HAP-1 (cell line): Measurements from ENCODE around the gene CFP.
"Not testable (repeated sequence)": the region's sequence is repeated elsewhere in the genome, so short reads cannot be mapped to it uniquely, and the experiment has no call there.

ENCODE experiments used
- DNase-seq, 2 experiments: peaks; one replicate each; pipeline ENCODE4 v3.0.0-alpha.2; 2016 to 2020; ENCODE audit warnings: low spot score in 2 of 2
- H3K27me3 ChIP-seq: fragments of 250-450 bp; sonication (Bioruptor Pico); 2 replicates; pipeline ENCODE4 v1.5.1; 2020; ENCODE audit warnings: low read depth, mild to moderate bottlenecking, moderate library complexity
- H3K36me3 ChIP-seq: fragments of 250-450 bp; sonication (Bioruptor Pico); replicated peaks from 2 replicates; pipeline ENCODE4 v1.5.1; 2020; ENCODE audit warnings: mild to moderate bottlenecking
- H3K4me1 ChIP-seq: fragments of 250-450 bp; sonication (Bioruptor Pico); 2 replicates; pipeline ENCODE4 v1.5.1; 2020; ENCODE audit warnings: mild to moderate bottlenecking
- H3K4me3 ChIP-seq: fragments of 250-450 bp; sonication (Bioruptor Pico); 2 replicates; pipeline ENCODE4 v1.5.1; 2020; ENCODE audit warnings: mild to moderate bottlenecking, moderate library complexity
- H3K9me3 ChIP-seq: fragments of 250-450 bp; sonication (Bioruptor Pico); 2 replicates; pipeline ENCODE4 v1.5.1; 2020; ENCODE audit warnings: mild to moderate bottlenecking, moderate library complexity
- in situ Hi-C: fragments of 300-500 bp; cut with MboI; formaldehyde crosslinking; loops from 3 replicates; pipeline ENCODE4 v1.14.3; 2020; ENCODE audit warnings: low sequenced_read_pairs, inconsistent platforms, mixed read lengths

The CFP gene

GRCh38 chrX:47607091-47607490, 22.6 kb downstream of the CFP start:
- H3K4me3 ChIP-seq: no peak overlapping the region

GRCh38 chrX:47605024-47605423, 24.7 kb downstream of the CFP start:
- no peaks in the 10 kb centered on the region for H3K27me3 ChIP-seq
- no peak overlapping the region for H3K4me3 ChIP-seq
- no peaks in the 10 kb centered on the region for H3K36me3 ChIP-seq
- in situ Hi-C loops: no loop called here
- no peak for DNase-seq
- no peaks in the 10 kb centered on the region for H3K4me1 ChIP-seq
- no peaks in the 10 kb centered on the region for H3K9me3 ChIP-seq

More at GRCh38 chrX:47607091-47607490, 22.6 kb downstream of the CFP start:
- H3K27me3 ChIP-seq: no peaks in the 10 kb centered on the region
- no peak for DNase-seq
- in situ Hi-C loops: no loop called here
- H3K9me3 ChIP-seq: no peaks in the 10 kb centered on the region
- H3K36me3 ChIP-seq: no peaks in the 10 kb centered on the region
- H3K4me1 ChIP-seq: no peaks in the 10 kb centered on the region

- DNase-seq, H3K9me3 ChIP-seq, H3K4me1 ChIP-seq, in situ Hi-C loops, H3K36me3 ChIP-seq, H3K27me3 ChIP-seq, H3K4me3 ChIP-seq: not testable (repeated sequence)
Measured at GRCh38 chrX:47603125-47603524, 26.6 kb downstream of the CFP start.

- DNase-seq: no peak
- 0 out of 2 replicates have a peak, but pooled peaks cover 8% of the 10 kb centered on the region for H3K27me3 ChIP-seq
- H3K36me3 ChIP-seq: no peaks in the 10 kb centered on the region
- in situ Hi-C loops: no loop called here
- 0 out of 2 replicates have a peak, but pooled peaks cover 2% of the 10 kb centered on the region for H3K9me3 ChIP-seq
- H3K4me3 ChIP-seq: no peak overlapping the region
- H3K4me1 ChIP-seq: no peaks in the 10 kb centered on the region
Measured at GRCh38 chrX:47597222-47597621, 32.5 kb downstream of the CFP start.

- no peak for DNase-seq
- Histone ChIP-seq H3K27me3 (0 out of 2 replicates have a peak, but pooled peaks cover 8% of the 10 kb centered on the region), H3K4me1 (no peaks in the 10 kb centered on the region), H3K4me3 (no peak overlapping the region), H3K9me3 (0 out of 2 replicates have a peak, but pooled peaks cover 2% of the 10 kb centered on the region), H3K36me3 (no peaks in the 10 kb centered on the region)
- in situ Hi-C loops: no loop called here
Measured at GRCh38 chrX:47596256-47596655, 33.5 kb downstream of the CFP start.

GRCh38 chrX:47595716-47596251, 33.9 kb downstream of the CFP start:
- H3K36me3 ChIP-seq: no peaks in the 10 kb centered on the region
- no peak overlapping the region for H3K4me3 ChIP-seq
- no peaks in the 10 kb centered on the region for H3K4me1 ChIP-seq
- no peak for DNase-seq
- H3K27me3 ChIP-seq: 0 out of 2 replicates have a peak, but pooled peaks cover 8% of the 10 kb centered on the region
- in situ Hi-C loops: no loop called here
- H3K9me3 ChIP-seq: 0 out of 2 replicates have a peak, but pooled peaks cover 2% of the 10 kb centered on the region

DNA sequence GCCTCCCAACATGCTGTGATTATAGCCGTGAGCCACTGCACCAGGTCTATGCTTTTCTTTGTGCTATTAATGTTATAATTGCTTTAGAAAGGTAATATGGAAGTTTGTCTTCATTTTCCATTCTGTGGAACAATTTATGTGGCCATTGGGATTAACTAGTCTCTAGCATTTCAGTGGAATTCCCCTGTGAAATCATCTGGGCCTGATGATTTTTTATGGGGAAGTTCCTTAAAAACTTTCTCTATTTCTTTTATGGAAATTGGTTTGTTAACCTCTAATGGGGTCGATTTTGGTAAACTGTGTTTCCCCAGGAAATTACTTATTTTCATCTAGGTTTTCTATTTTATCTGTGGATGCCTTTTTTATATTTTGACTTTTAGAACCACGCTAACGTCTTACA, 36.2 kb downstream of the CFP start:
- H3K9me3 ChIP-seq: 0 out of 2 replicates have a peak, but pooled peaks cover 2% of the 10 kb centered on the region
- no peaks in the 10 kb centered on the region for H3K4me1 ChIP-seq
- no peaks in the 10 kb centered on the region for H3K36me3 ChIP-seq
- H3K4me3 ChIP-seq: no peak overlapping the region
- H3K27me3 ChIP-seq: 0 out of 2 replicates have a peak, but pooled peaks cover 8% of the 10 kb centered on the region
- in situ Hi-C loops: no loop called here
- no peak for DNase-seq

GRCh38 chrX:47590984-47591383, 38.7 kb downstream of the CFP start:
- Histone ChIP-seq H3K36me3 (peaks cover 4% of the 10 kb centered on the region), H3K4me3 (no peak overlapping the region), H3K9me3 (no peaks in the 10 kb centered on the region), H3K4me1 (no peaks in the 10 kb centered on the region), H3K27me3 (0 out of 2 replicates have a peak, but pooled peaks cover 2% of the 10 kb centered on the region)
- no peak for DNase-seq
- in situ Hi-C loops: no loop called here

DNA sequence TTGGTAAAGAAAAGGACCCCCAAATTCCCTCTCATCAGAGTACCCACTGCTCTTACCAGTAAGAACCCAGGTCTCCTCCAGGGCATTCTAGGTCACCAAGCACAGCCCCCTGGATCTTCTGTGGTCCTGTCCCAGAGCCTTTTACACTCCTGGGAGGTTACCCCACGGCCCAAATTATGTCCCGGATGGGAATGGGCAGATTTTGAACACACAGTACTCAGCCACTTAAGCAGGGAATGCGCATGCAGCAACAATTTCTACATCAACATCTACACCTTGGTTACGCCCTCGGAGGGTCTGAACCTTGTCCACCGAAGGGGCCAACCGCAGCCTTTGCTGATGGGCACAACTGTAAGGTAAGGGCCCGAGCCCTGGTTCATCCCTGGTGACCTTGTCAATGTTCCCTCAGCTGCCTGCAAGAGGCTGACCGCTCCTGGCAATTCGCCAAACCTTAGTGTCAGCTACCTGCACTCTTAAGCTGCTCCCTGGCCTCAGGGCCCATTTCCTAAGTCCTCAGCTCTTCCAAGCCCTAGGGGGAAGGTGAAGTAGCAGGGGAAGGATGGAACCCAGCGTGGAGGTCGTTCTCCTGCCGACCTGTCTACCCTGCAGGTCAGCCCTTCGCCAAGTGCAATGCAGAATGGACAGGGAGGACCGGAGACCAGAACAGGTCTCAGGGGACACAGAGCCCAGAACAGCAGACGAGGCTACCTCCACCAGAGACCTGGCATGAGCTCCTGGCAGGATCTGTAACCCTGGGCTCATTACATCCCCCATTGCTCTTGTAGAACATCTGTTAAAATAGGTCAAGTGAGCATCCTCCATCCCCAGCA, 41.6 kb downstream of the CFP start:
- Histone ChIP-seq H3K4me3 (no peak overlapping the region), H3K9me3 (no peaks in the 10 kb centered on the region), H3K4me1 (no peaks in the 10 kb centered on the region), H3K36me3 (peaks cover 16% of the 10 kb centered on the region), H3K27me3 (no peaks in the 10 kb centered on the region)
- no peak for DNase-seq
- in situ Hi-C loops: no loop called here

DNA sequence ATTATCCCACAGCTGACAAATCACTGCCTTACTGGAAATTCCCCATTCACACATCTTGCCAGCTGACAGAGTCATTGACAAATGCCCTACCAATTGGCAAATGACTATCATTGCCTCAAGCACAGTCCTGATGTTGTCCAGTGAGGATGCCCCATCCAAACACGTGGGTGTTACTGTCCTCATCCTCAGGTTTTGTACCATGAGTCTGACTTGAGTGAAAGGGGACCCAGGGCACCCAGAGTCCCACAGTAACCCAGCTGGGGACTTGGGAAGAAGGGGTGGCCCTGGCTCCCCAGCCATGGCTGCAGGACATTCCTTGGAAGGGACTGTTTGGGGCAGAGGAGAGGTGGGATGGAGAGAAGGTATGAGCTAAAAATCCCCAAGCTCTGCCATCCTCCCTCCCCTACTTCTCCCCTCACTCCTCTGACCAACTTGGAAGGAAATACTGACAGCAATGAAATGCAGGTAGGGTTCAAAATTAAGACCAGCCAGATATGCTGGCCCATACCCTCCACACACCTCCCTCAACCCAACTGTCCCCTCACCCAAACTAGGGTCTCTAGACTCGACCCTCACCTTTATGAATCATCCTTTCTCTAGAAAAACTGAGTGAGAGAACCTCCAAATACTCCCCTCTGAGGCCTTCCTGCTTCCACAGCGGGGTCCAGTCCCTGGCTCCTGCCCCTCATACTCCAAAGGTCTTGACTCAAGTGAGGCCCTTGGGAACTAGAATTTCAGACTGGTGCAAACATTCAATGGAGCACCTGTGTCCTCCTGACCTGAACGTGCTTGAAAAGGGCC, 42.4 kb downstream of the CFP start:
- DNase-seq: no peak
- H3K4me3 ChIP-seq: no peak overlapping the region
- in situ Hi-C loops: no loop called here
- H3K9me3 ChIP-seq: no peaks in the 10 kb centered on the region
- no peaks in the 10 kb centered on the region for H3K4me1 ChIP-seq
- no peaks in the 10 kb centered on the region for H3K27me3 ChIP-seq
- H3K36me3 ChIP-seq: peaks cover 16% of the 10 kb centered on the region

GRCh38 chrX:47586043-47586787, 43.5 kb downstream of the CFP start:
- DNase-seq: no peak
- peaks cover 16% of the 10 kb centered on the region for H3K36me3 ChIP-seq
- H3K27me3 ChIP-seq: no peaks in the 10 kb centered on the region
- in situ Hi-C loops: no loop called here
- H3K9me3 ChIP-seq: no peaks in the 10 kb centered on the region
- H3K4me1 ChIP-seq: peaks cover 3% of the 10 kb centered on the region; the same call in 1 of the 2 replicates
- no peak overlapping the region for H3K4me3 ChIP-seq

- H3K4me3 ChIP-seq: no peak overlapping the region
- H3K4me1 ChIP-seq: peaks cover 3% of the 10 kb centered on the region; the same call in 1 of the 2 replicates
- no peaks in the 10 kb centered on the region for H3K27me3 ChIP-seq
- DNase-seq: no peak
- H3K9me3 ChIP-seq: no peaks in the 10 kb centered on the region
- peaks cover 16% of the 10 kb centered on the region for H3K36me3 ChIP-seq
- in situ Hi-C loops: no loop called here
Measured at GRCh38 chrX:47585273-47585672, 44.5 kb downstream of the CFP start.

DNA sequence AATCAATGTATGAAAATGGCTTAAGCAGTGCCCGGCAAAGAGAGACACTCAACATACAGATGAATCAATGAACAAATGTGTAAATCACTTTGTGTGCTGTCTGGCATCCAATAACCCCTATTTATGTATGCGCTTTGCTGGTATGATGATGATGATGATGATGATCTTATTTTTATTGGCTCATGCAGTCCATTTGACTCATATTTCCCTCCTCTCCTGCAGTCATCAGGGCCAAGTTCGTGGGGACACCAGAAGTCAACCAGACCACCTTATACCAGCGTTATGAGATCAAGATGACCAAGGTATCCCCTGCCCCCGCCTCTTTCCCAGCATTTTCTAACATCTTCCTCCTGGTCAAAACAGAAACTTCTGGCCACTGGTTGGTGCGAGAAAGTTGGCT, 45.0 kb downstream of the CFP start:
- Histone ChIP-seq H3K4me1 (peaks cover 3% of the 10 kb centered on the region; the same call in 1 of the 2 replicates), H3K9me3 (no peaks in the 10 kb centered on the region), H3K4me3 (no peak overlapping the region), H3K27me3 (no peaks in the 10 kb centered on the region), H3K36me3 (peaks cover 16% of the 10 kb centered on the region)
- in situ Hi-C loops: no loop called here
- no peak for DNase-seq
